GM21390 (cell line): ENCODE measurements around the gene SEMA4D.
"Not testable (repeated sequence)": the region's sequence is repeated elsewhere in the genome, so short reads cannot be mapped to it uniquely, and the experiment has no call there.

Experiments used
- ATAC-seq: cut with Tn5 transposase; IDR thresholded peaks from one replicate; pipeline ENCODE4 v1.9.1; 2021; ENCODE audit not compliant: unreplicated experiment

The SEMA4D gene

DNA sequence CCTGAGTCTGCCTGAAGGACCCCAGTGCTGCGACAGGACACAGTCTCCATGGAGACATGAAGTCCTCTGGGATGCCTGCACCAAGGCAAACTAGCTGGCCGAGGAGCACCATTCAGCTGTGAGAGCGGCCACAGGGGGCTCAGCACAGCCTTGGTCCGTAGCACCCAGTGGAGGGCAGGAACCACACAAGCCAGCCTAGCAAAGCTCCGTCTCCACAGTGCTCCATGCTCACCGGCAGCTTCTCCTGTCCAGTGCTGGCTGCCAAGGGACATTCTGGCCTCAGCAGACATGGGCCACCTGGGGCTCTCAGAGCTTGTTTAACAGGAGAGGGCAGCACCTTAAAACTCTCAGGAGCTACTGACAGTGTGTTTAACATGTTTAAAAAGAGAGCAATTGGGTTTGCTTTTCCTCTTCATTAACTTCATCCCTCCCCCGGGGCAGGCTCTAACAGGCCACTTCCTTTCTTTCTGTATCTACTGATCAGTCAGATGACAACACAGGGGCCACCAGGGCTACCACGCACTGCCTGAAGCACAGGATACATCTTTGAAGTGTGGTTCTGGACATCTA, 122.6 kb downstream of the SEMA4D start:
- peak; percentile 60 for ATAC-seq

DNA sequence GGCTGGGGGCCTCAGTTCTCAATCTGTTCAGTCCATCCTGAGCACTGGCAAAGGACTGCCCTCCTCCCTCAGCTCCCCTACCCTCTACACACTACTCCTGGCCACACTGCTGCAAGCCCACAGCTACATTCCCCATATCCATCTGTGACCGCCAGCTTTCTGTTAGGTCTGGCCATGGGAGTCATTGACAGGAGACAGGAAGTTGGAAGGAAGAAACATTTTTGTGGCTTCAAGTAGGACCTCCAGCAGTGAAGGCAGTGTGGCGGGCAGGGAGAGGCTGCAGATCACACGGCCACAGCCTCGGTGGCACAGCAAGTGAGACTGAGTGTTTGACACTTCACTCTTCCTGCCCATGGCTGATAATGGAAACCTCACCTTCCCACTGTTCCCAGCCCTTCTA, 123.7 kb downstream of the SEMA4D start:
- no peak for ATAC-seq

DNA sequence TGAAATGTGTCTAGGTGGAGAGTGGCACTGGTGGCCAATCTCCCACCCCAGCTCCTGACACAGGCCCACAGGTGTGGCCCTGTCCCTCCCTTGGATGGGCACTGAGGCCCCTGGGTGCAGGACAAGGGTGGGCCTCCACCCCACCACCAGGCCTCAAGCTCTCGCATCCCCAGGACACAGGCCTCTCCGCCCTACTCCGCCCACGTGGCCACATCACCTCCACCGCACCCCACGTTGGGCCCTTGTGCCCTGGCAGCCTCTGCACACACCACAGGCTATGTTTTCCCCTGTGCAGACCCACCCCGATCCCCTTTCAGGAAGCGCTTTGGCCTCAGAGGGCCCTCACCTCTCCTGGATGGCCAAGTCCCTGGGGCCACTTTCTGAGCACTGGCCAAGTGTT, 124.9 kb downstream of the SEMA4D start:
- ATAC-seq: no peak

DNA sequence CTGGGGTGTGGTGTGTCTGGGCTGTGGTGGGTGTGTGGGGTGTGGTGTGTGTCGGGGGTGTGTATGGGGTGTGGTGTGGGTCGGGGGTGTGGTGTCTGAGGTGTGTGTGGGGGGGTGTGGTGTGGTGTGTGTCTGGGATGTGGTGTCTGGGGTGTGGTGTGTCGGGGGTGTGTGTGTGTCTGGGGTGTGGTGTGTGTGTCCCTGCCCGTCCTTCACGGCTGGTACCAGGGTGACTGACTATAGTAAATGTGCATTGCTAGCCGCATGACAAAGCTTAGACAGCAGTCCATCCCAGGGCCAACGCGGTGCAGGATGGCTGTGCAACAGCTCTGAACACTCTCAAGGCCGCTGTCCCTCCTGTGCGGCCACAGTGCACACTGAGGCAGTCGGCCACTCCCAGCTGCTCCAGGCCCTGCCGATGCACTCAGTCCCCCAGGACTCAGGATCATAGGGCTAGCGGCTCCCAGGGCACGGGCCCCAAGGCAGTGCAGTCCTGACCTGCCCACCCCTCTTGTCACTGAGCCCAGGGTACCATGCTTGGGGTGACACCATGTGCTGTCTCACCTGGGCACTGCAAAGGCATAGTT, 125.6 kb downstream of the SEMA4D start:
- ATAC-seq: no peak

DNA sequence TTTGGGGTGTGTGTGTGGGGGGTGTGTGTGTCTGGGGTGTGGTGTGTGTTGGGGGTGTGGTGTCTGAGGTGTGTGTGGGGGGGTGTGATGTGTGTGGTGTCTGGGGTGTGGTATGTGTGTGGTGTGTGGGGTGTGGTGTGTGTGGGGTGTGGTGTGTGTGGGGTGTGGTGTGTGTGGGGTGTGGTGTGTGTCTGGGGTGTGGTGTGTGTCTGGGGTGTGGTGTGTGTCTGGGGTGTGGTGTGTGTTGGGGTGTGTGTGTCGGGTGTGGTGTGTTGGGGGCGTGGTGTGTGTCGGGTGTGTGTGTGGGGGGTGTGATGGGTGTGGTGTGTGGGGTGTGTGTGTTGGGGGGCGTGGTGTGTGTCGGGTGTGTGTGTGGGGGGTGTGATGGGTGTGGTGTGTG, 126.1 kb downstream of the SEMA4D start:
- not testable (repeated sequence) for ATAC-seq

DNA sequence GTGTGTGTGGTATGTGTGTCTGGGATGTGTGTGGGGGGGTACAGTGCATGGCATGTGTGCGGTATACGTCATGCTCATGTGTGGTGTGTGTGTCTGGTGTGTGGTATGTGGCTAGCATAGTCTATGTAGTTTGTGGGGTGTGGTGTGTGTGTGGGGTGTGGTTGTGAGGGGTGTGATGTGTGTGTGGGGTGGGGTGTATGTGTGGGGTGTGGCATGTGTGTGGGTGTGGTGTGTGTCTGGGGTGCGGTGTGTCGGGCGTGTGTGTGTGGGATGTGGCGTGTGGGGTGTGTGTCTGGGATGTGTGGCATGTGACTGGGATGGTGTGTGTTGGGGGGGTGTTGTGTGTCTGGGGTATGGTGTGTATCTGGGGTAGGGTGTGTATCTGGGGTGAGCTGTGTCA, 127.3 kb downstream of the SEMA4D start:
- no peak for ATAC-seq

DNA sequence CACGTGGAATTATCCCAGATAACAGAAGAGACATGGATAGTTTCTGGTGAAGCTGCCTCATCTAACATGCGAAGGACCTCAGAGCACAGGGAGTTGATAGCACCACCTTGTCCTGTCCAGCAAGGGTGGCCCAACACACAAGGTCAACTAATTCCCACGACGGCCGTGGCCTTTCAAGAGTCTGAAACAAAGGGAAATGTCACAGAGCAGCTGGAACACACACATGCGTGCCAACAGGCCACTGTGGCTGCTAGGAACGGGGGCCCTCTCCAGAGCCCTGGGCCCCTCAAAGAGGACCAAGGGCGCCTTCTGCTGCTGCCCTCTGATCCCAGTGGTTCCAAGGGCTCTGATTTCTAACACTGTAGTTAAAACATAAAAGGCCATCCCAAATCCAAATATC, 128.9 kb downstream of the SEMA4D start:
- ATAC-seq: no peak

DNA sequence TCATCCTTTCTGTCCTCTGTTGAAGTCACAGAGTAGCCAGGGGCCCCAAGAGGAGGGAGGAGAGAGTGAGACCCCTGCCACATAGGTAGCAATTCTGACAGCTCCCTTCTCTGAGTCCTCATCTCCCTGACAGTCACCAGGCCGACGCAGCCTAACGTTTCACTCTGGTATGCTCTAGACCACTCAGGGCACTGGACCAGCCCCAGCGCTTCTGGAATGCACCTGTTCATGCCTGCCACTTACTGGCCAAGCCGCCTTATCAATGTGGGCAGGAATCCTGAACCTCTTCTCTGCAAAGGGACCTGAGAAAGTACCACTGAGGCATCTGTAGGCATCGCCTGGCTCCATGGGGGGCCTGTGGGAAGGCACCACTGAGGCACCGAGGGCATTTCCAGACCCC, 129.4 kb downstream of the SEMA4D start:
- ATAC-seq: no peak

DNA sequence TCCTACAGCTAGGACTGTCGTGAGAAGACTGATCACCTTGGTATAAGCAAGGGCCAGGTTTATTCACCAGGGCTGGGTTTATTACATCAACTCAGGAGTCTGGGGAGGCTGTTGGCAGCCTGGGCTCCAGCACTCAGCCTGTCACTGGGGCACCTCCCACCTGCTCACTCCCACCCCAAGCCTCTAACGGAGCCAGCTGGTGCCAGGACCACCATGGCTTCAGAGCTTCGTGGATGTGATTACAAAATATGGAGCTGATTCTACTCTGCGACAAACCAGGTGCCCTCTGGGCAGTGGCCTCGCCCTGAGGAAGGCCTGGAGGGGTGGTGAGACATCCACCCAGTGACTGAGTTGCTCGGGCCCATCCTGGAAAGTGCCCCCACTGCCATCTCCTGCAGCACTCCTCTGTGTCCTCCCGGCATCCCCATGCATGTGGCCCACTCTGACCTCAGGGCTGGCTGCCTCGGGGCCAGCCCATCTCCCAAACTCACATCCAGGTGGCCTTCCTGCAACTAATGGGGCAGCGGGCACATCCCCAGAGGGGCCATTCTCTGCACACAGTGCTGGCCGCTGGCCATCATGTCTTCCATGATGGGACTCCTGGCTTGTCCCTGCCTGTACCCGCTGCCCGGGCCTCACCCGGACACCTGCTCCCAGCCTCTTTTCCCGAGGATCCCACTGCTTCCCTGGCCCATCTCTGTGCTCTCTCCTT, 130.0 kb downstream of the SEMA4D start:
- ATAC-seq: no peak

DNA sequence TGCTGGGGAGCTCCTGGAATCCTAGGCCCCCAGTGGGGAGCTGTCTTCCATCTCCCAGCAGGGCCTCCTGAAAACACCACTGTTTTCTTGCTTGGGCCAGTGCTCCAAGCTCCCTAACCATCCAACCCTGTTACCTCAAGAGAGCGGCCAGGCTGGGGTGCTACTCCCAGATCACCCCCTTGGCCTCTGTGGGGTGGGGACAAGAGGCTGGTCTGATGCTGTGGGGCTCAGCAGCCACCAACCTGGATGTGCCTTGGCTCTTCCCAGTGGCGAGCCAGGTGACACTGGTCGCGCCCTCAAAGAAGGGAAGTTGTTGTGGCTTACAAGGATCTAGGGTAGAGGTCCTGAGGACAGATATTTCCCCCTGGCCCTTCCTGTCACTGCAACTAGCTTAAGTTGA, 130.6 kb downstream of the SEMA4D start:
- no peak for ATAC-seq

DNA sequence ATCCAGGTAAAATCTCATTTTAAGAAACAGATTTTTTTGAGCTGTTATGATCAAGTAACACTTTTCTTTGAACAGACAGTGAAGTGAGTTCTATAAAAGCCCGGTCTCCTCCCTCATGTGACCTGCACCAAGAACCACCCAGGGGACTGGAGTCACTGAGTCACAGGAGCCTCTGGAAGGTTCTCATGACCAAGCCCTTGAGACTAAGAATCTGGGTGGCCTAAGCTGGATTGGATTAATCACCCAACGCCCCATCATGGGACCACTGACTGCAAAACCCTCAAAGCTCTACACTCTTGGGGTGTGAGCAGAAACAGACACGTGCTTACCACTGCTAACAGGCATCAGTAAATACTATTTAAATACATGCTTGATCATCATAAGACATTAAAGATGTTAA, 131.2 kb downstream of the SEMA4D start:
- no peak for ATAC-seq

DNA sequence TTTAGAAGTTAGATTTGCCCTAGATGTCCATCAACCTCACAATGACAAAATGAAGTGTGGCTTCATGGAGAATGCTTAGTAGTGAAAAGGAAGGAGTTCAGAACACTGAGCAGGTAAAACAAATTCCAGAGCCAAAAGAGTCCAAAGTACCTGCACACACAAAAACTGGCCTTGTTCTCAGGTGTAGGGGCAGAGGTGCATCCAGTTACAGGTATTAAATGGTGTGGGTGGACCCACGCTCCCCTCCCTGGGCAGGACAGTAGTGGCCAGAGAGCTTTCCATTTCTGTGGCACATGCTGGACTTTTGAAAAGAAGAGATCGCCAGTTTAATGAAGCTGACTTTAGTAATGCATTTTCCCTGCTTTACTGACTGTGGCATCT, 132.4 kb downstream of the SEMA4D start:
- ATAC-seq: no peak

DNA sequence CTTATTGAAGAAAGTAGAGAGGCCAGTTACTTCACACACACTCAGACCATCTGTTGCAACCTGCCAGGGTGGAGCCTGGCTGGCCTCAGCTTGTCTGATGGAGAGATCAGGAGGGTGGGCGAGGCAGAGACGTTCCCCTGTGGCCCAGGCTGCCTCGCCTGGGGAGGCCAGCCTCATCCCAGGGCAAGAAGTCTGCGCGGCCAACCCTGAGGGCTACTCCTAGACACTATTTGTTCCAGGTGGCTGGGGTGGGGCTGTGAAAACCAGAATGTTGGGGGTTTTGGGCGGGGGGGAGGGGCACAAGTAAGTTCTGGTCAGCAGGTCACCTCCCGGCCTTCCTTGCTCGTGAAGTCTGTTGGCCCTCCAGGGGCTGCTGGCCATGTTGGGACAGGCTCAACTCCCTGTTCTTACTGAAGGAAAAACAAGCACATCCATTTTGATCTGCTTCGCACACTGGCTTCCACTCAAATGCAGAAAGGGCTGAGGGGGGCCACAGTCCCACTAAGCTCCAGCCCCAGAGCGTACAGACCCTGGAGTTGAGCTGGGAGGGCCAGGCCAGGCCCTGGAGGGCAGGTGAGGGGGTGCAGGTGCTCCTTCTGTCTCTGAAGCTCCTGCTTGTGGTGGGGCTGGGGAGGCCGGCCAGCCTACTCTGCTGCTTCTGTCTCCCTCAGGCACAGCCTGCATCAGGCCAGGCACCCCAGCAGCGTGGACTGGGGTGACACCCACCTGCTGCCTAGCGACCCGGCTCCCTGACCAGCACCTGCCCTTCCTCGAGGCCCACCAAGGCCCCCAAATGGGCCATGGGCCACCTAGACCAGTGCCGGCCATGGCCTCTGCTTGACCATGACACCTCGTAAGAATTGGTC, 133.0 kb downstream of the SEMA4D start:
- no peak for ATAC-seq

DNA sequence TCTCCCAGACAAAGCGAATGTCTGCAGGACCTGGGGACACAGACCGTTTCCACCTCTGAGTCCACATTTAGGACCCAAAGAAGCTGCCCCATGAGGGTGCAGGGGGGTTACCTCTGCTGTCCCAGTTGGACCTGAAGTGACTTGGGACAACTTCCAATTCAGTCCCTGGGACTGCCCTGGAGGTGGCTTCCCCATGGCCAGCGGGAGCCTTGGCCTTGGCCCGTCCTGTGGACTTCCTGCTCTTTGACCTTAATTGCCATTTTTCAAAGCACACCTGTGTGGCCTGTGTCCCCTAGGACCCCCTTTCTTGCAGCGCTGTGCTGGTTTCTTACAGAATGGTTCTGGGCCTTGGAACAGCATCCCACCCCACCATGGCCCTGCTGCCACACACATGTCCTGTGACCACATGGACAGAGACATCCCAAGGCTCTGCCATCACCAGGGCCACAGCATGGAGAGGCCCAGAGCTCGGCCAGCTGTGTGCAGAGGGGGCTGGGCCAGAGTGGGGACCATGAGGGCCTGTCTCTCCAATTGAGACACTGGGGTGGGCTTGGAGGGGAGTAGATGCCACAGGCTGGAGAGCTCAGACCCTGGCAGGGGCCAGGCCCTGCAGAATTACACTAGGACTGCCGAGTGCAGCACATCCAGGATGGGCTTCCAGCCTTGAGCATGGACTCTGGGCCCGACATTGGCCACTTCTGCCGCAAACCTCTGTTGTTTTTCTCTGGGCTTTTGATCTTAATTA, 133.8 kb downstream of the SEMA4D start:
- ATAC-seq: no peak

DNA sequence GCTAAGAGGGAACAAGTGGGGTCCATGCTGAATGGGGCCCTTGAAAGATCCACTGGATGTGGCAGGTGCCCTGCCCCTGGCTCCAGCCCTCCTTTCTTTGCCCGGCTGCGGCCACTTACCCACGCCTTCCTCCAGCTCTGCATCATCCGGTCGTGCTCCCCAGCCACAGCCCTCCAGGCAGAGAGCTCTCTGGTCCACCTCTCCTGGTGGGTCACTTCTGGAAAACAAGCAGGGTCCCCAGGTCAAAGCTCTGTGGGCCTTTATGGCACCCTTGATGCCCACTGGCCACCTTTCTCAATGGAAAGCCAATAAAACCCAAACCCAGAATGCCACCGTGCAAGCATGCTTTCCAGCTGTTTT, 134.6 kb downstream of the SEMA4D start:
- ATAC-seq: no peak

DNA sequence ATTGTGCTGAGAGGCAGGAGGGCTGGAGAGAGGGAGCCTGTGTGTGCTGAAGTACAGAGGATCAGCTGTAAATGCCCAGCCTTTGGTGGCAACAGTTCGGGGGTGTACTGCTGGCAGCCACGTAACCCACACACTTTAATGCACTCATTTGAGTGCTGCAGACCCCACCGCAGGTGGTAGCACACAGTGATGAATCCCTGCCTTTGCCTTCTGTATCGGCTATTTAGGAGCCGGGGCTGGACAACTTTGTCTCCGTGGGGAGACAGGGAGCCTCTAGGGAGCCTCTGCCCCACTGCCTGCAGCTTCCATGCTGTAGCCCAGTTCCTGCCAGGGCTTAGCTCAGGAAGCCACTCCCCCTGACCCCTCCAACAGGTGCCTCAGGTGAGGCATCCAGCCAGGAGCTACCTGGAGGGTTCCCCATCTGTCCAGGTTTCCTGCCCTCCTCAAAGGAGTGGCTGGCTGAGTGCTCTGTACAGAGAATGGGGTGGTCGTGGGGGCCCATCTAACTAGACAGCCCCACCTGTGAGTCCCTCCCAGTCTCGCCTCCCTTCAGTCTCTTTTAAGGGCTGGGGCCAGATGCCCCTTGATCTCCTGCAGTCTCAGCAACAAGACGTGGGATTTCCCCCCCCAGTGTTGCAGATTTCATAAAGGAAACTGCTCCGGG, 135.1 kb downstream of the SEMA4D start:
- ATAC-seq: no peak

DNA sequence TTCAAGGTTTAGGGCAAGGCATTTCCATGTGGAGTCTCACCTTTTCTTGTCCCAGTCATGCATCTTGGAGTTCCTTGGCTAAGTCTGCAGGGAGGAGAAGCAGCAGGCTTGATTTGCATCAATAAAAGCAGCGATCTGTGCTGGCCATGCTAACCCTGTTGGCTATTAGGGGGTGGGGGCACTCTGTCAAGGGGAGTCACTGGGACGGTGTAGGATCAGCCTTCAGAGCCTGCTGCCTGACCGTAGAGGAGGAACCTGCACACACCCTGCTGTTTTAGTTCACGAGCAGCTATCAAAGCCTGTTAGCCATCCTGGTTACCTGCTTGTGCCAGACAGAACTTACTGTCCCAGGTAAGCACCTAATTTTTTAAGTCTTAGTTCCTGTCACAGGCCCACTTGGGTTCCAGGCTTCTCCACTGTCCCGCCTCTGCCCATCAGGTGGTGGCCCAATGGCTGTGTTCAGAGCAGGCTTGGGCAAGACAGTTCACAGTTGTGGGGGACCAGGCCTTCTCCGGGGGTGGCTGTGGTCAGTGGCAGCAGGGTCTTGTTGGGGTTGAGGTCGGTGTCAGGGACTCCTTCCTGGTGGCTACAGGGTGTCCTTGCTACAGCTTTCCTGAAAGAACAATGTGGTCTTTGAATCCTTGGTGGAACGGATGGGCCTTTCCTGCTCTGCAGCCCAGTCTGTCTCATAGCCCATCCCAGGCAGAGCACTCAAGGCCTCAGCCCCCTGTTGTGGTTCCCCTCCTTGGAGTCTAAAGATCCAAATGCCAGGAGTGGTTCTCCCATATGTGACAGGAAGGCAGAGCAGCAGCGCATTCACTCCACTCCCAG, 135.9 kb downstream of the SEMA4D start:
- ATAC-seq: no peak

DNA sequence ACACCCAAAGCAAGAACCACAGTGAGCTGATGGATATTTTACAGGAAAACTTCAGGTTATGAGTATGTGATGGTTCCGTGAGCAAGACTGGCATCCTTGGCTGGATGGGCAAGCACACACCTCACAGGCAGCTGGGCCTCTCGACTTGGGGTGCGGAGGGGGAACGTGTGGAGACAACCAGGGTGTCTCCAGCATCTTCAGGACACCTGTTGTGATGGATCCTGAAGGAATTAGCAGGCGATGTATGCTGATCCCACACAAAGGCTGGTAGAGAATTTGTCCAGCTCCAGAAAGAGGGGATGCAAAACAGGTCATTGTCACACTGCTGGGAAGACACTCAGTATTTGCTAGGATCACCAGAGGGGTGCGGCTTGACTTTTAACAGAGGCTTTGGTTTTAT, 136.9 kb downstream of the SEMA4D start:
- ATAC-seq: no peak

DNA sequence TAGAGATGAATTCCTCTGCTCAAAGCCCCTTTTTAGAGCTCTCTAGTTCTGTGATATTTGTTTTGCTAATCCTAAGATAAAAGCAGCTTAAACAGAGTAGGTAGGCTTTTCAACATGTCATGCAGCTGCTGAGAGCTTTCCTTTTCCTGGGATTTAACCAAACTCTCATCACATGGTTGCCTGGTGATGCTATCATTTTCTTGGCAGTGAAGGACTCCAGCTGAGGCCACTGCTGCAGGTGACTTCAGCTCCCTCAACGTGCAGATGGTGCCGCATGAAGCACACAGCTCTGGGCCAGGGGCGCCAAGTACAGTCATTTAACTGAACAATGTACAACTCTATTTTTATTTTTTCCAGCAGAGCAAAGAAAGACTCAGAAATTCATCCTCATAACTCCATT, 137.4 kb downstream of the SEMA4D start:
- ATAC-seq: no peak

DNA sequence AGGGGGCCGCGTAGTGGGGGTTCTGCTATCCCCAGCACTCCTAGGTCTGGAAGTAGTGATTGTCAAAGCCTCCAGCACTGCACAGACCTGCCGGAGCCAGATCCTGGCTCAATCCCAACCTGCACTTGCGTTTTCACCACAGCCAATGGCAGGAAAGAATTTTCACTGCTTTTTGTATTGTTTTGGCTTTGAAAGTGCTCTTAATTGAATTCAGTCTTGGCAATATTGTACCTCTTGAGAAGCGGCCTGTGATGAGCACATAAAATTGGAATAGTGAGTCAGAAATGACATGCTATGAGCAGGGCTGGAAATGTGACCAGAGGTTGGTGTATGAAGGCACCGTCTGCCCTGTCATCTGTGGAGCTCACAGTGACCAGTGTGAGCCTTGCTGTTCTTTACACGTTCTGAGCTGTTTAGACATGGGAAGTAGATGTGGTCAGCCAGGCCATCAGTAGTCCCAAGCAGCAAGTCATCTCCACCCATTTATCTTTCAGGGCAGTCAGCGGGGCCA, 138.1 kb downstream of the SEMA4D start:
- no peak for ATAC-seq
